K562 (cell line): ENCODE results near the gene FAM120C. TPM values are rescaled to one million over a fixed set of nuclear protein-coding genes. Genes with fewer than 3 reads are reported as not detected.
A peak's percentile ranks its signal among the peaks of the same experiment; 100 is the strongest.

ENCODE experiments used
- ARID1B ChIP-seq: fragments of 450-650 bp; IDR thresholded peaks from 2 replicates; pipeline ENCODE4 v1.6.1; 2016; ENCODE audit warnings: antibody characterized with exemption, mild to moderate bottlenecking, inconsistent platforms
- ASH1L ChIP-seq: fragments of 450-650 bp; IDR thresholded peaks from 2 replicates; pipeline ENCODE4 v1.6.1; 2018; ENCODE audit warnings: borderline replicate concordance, mild to moderate bottlenecking, low read depth; ENCODE audit not compliant: partially characterized antibody
- E2F6 ChIP-seq, 2 experiments: IDR thresholded peaks; 2 replicates each; pipeline ENCODE4 v1.6.1; 2011; ENCODE audit warnings: borderline replicate concordance in 1 of 2, control low read depth in 1 of 2, low read depth in 1 of 2, low read length in 1 of 2, mild to moderate bottlenecking in 1 of 2, mixed read lengths in 1 of 2, moderate library complexity in 1 of 2; ENCODE audit not compliant: insufficient read depth in 1 of 2, insufficient read length in 1 of 2, poor library complexity in 1 of 2, severe bottlenecking in 1 of 2; ENCODE audit errors: extremely low read depth in 1 of 2
- EP400 ChIP-seq: fragments of 450-650 bp; IDR thresholded peaks from 2 replicates; pipeline ENCODE4 v1.6.1; 2017; ENCODE audit warnings: antibody characterized with exemption, mild to moderate bottlenecking, moderate library complexity
- GATAD2A ChIP-seq: fragments of 450-650 bp; IDR thresholded peaks from 2 replicates; pipeline ENCODE4 v1.6.1; 2017
- MIER1 ChIP-seq: fragments of 450-650 bp; IDR thresholded peaks from 2 replicates; pipeline ENCODE4 v1.6.1; 2016; ENCODE audit warnings: antibody characterized with exemption, mild to moderate bottlenecking, low read depth
- MNT ChIP-seq, 2 experiments: fragments of 450-650 bp; conservative IDR thresholded peaks; 2 replicates each; pipeline ENCODE4 v1.6.1; 2017; ENCODE audit warnings: mild to moderate bottlenecking in 2 of 2, moderate library complexity in 2 of 2
- NFRKB ChIP-seq: fragments of 450-650 bp; IDR thresholded peaks from 2 replicates; pipeline ENCODE4 v1.6.1; 2016; ENCODE audit warnings: low read depth
- NR4A1 ChIP-seq, 2 experiments: fragments of 250-450 bp in 1 of 2; fragments of 450-650 bp in 1 of 2; sonication (Bioruptor Pico) in 1 of 2; IDR thresholded peaks; 2 replicates each; pipeline versions ENCODE4 v1.4.0 to v1.6.1; 2016 to 2020; ENCODE audit warnings: mild to moderate bottlenecking in 2 of 2, missing compliant biosample characterization in 1 of 2, missing genetic modification characterization in 1 of 2, moderate library complexity in 1 of 2
- NRF1 ChIP-seq, 2 experiments: fragments of 450-650 bp; IDR thresholded peaks in 1 of 2; conservative IDR thresholded peaks in 1 of 2; 2 replicates each; pipeline ENCODE4 v1.6.1; 2014; ENCODE audit warnings: mild to moderate bottlenecking in 2 of 2
- PHF8 ChIP-seq: fragments of 200-600 bp; sonication (generic); IDR thresholded peaks from 2 replicates; pipeline ENCODE4 v1.6.1; 2012; ENCODE audit warnings: mixed run types, mild to moderate bottlenecking, inconsistent platforms, low read length, moderate library complexity, borderline replicate concordance
- POLR2G ChIP-seq: fragments of 200-400 bp; formaldehyde crosslinking; IDR thresholded peaks from 2 replicates; pipeline ENCODE4 v1.6.1; 2017; ENCODE audit warnings: low read depth, mild to moderate bottlenecking, antibody characterized with exemption, low read length, moderate library complexity
- RBFOX2 ChIP-seq: fragments of 200-400 bp; formaldehyde crosslinking; IDR thresholded peaks from 2 replicates; pipeline ENCODE4 v1.6.1; 2017; ENCODE audit warnings: low read depth, mild to moderate bottlenecking, low read length, moderate library complexity
- RBM39 ChIP-seq: fragments of 200-400 bp; formaldehyde crosslinking; optimal IDR thresholded peaks from 2 replicates; pipeline ENCODE3; 2018; ENCODE audit warnings: low read depth, low read length
- RFX5 ChIP-seq: IDR thresholded peaks from 2 replicates; pipeline ENCODE4 v1.6.1; 2011; ENCODE audit warnings: low read depth, mild to moderate bottlenecking, improper control_type of control experiment, low read length
- RREB1 ChIP-seq: fragments of 250-450 bp; sonication (Bioruptor Pico); IDR thresholded peaks from 2 replicates; pipeline ENCODE4 v1.4.0; 2020
- SIRT6 ChIP-seq: IDR thresholded peaks from one replicate; pipeline ENCODE4 v1.6.1; 2012; ENCODE audit warnings: low read depth, mild to moderate bottlenecking, control low read depth, inconsistent platforms, low read length, moderate library complexity
- SREBF1 ChIP-seq: fragments of 150-350 bp; IDR thresholded peaks from 2 replicates; pipeline ENCODE4 v1.6.1; 2014; ENCODE audit warnings: antibody characterized with exemption, low read depth, low read length, borderline replicate concordance
- polyA plus RNA-seq, 8 experiments: library from polyadenylated mRNA; depleted of rRNA in 4 of 8; stranded (reverse) in 5 of 8; unstranded in 3 of 8; fragments of >200 nt; fragmentation: Nextera tagmentation in 2 of 8; fragmentation: Illumina TruSeq in 1 of 8; extraction: Ambion mirVana in 2 of 8; extraction: Trizol in 1 of 8; gene quantifications; 2 replicates each; pipeline versions ENCODE4 v1.2.1 to v1.2.3, GENCODE V29; 2011 to 2014; ENCODE audit warnings: inconsistent platforms in 1 of 8, missing spikeins in 1 of 8
- total RNA-seq, 7 experiments: library from RNA; depleted of rRNA in 6 of 7; stranded (reverse); fragments of >200 nt in 6 of 7; fragmentation: Illumina TruSeq in 2 of 7; extraction: Trizol in 2 of 7; gene quantifications; 2 replicates each; pipeline versions ENCODE4 v1.2.1 to v1.2.3, GENCODE V29; 2011 to 2021; ENCODE audit warnings: low replicate concordance in 1 of 7

Gene FAM120C
- total and polyA plus RNA-seq, 9 of the 15 experiments (the other 6 are each of a cell fraction or from before 2014, with no cell fraction given) = 0.21 to 6.7 (median 2.1) TPM

GRCh38 chrX:54182864-54183613 is at the start of gene FAM120C (continued):
- no peak for TF ChIP-seq RREB1 (CRISPR knock-in tag)
- 0 out of 4 replicates have a peak, but pooled peaks of 1 of the 2 experiments have one; percentile 24 for TF ChIP-seq MNT (conservative IDR thresholded peaks at IDR 0.05)
- peak in 1 of 2 experiments; percentile 46 for TF ChIP-seq E2F6 (IDR thresholded peaks at IDR 0.05; ENCODE audit: borderline replicate concordance in 1 of 2, extremely low read depth in 1 of 2, insufficient read depth in 1 of 2, insufficient read length in 1 of 2, low read depth in 1 of 2, low read length in 1 of 2, poor library complexity in 1 of 2, severe bottlenecking in 1 of 2)
- no peak for TF ChIP-seq NFRKB
- TF ChIP-seq NR4A1 (CRISPR knock-in tag; IDR thresholded peaks at IDR 0.05) = no peak
- TF ChIP-seq NR4A1 (tag; IDR thresholded peaks at IDR 0.05) = no peak
- no peak for TF ChIP-seq ASH1L
- TF ChIP-seq NRF1 (conservative IDR thresholded peaks at IDR 0.05 in 1 of 2, IDR thresholded peaks at IDR 0.05 in 1 of 2) = peak; percentile 77 to 82
- TF ChIP-seq EP400 = peak; percentile 35; the same call in 1 of the 2 replicates
- peak; percentile 75 for TF ChIP-seq POLR2G
- no peak for TF ChIP-seq SIRT6
- no peak for TF ChIP-seq MIER1
- TF ChIP-seq SREBF1 = no peak
- TF ChIP-seq ARID1B = no peak
- peak; percentile 78 for TF ChIP-seq RBFOX2
- TF ChIP-seq RFX5 = no peak
- TF ChIP-seq PHF8 = peak; percentile 58; the same call in 1 of the 2 replicates
- no peak for TF ChIP-seq GATAD2A
- no peak for TF ChIP-seq RBM39
